Urinary bladder (tissue), 4 donors: ENCODE data around the gene SAG. TPM values are rescaled to one million over a fixed set of nuclear protein-coding genes. Genes with fewer than 3 reads are reported as not detected.

Experiments
- DNase-seq: peaks from one replicate; pipeline ENCODE4 v3.0.0-alpha.2; 2015; ENCODE audit errors: extremely low spot score
- H3K27ac ChIP-seq: one replicate; pipeline ENCODE4 v1.5.1; 2013; ENCODE audit warnings: low read depth, mild to moderate bottlenecking, moderate library complexity
- H3K36me3 ChIP-seq: one replicate; pipeline ENCODE4 v1.6.1; 2013; ENCODE audit warnings: mild to moderate bottlenecking, moderate library complexity; ENCODE audit not compliant: insufficient read depth
- H3K4me1 ChIP-seq: one replicate; pipeline ENCODE4 v1.6.1; 2013; ENCODE audit warnings: mild to moderate bottlenecking, moderate library complexity; ENCODE audit not compliant: insufficient read depth
- H3K4me3 ChIP-seq: one replicate; pipeline ENCODE4 v1.5.1; 2013; ENCODE audit warnings: low read depth, low read length
- WGBS: extraction: QIAGEN DNeasy Blood & Tissue Kit; methylation state at CpG from one replicate; pipeline ENCODE4 v1.1.7; 2013; 5-methylcytosine and 5-hydroxymethylcytosine counted together
- polyA plus RNA-seq: library from polyadenylated mRNA; stranded (reverse); fragments of 200-250 nt; gene quantifications from one replicate; pipeline ENCODE4 v1.2.3, GENCODE V29; 2013
- total RNA-seq: library from RNA; depleted of rRNA; stranded (reverse); fragments of >200 nt; gene quantifications from one replicate; pipeline ENCODE4 v1.2.3, GENCODE V29; 2014
- donor health status: healthy with polysubstance abuse.
- donor health status: healthy.

Gene SAG
- total and polyA plus RNA-seq, 2 donors, result 0.03 TPM; not detected in 1

GRCh38 chr2:233273120-233273519, 34.5 kb upstream of the SAG start:
- 94% methylated on average over 6 of the region's 6 CpGs for WGBS

GRCh38 chr2:233275223-233275622, 32.4 kb upstream of the SAG start:
- Histone ChIP-seq H3K4me1 (no peaks in the 10 kb centered on the region), H3K36me3 (peaks cover 7% of the 10 kb centered on the region), H3K4me3 (no peak overlapping the region), H3K27ac (no peak overlapping the region)
- WGBS, result 86% methylated on average over 4 of the region's 4 CpGs
- no peak for DNase-seq

More at GRCh38 chr2:233273120-233273519, 34.5 kb upstream of the SAG start:
- no peak for DNase-seq
- H3K4me3 ChIP-seq, result no peak overlapping the region
- no peaks in the 10 kb centered on the region for H3K4me1 ChIP-seq
- H3K36me3 ChIP-seq, result peaks cover 5% of the 10 kb centered on the region
- H3K27ac ChIP-seq, result no peak overlapping the region

GRCh38 chr2:233278921-233279320, 28.7 kb upstream of the SAG start:
- H3K27ac ChIP-seq, result no peak overlapping the region
- no peak overlapping the region for H3K4me3 ChIP-seq
- peaks cover 11% of the 10 kb centered on the region for H3K36me3 ChIP-seq
- no peak for DNase-seq
- no peaks in the 10 kb centered on the region for H3K4me1 ChIP-seq
- 94% methylated on average over 2 of the region's 2 CpGs for WGBS

GRCh38 chr2:233280114-233280693, 27.4 kb upstream of the SAG start:
- Histone ChIP-seq H3K4me3 (no peak overlapping the region), H3K4me1 (no peaks in the 10 kb centered on the region), H3K36me3 (peaks cover 9% of the 10 kb centered on the region), H3K27ac (no peak overlapping the region)
- DNase-seq, result no peak
- 58% methylated on average over 4 of the region's 4 CpGs for WGBS

- no peak overlapping the region for H3K27ac ChIP-seq
- no peak for DNase-seq
- H3K4me1 ChIP-seq, result no peaks in the 10 kb centered on the region
- 90% methylated on average over 4 of the region's 4 CpGs for WGBS
- H3K4me3 ChIP-seq, result no peak overlapping the region
- H3K36me3 ChIP-seq, result peaks cover 6% of the 10 kb centered on the region
These were observed 26.1 kb upstream of the SAG start for GRCh38 chr2:233281553-233281952.

GRCh38 chr2:233281992-233282603, 25.5 kb upstream of the SAG start:
- no peaks in the 10 kb centered on the region for H3K4me1 ChIP-seq
- 93% methylated on average over 6 of the region's 6 CpGs for WGBS
- no peak overlapping the region for H3K27ac ChIP-seq
- peaks cover 6% of the 10 kb centered on the region for H3K36me3 ChIP-seq
- no peak overlapping the region for H3K4me3 ChIP-seq
- DNase-seq, result no peak

GRCh38 chr2:233285921-233286320, 21.7 kb upstream of the SAG start:
- no peak overlapping the region for H3K27ac ChIP-seq
- DNase-seq, result no peak
- WGBS, result 85% methylated on average over 5 of the region's 5 CpGs
- no peak overlapping the region for H3K4me3 ChIP-seq
- peaks cover 4% of the 10 kb centered on the region for H3K36me3 ChIP-seq
- no peaks in the 10 kb centered on the region for H3K4me1 ChIP-seq

- Histone ChIP-seq H3K27ac (no peak overlapping the region), H3K4me3 (no peak overlapping the region), H3K4me1 (no peaks in the 10 kb centered on the region), H3K36me3 (no peaks in the 10 kb centered on the region)
- no peak for DNase-seq
- 95% methylated on average over 6 of the region's 6 CpGs for WGBS
These were observed 19.7 kb upstream of the SAG start for GRCh38 chr2:233287871-233288270.

- no peaks in the 10 kb centered on the region for H3K4me1 ChIP-seq
- WGBS, result 80% methylated on average over 5 of the region's 5 CpGs
- H3K4me3 ChIP-seq, result no peak overlapping the region
- DNase-seq, result no peak
- H3K27ac ChIP-seq, result no peak overlapping the region
- no peaks in the 10 kb centered on the region for H3K36me3 ChIP-seq
These were observed 19.0 kb upstream of the SAG start for GRCh38 chr2:233288663-233289062.

GRCh38 chr2:233289648-233290047, 18.0 kb upstream of the SAG start:
- H3K4me1 ChIP-seq, result no peaks in the 10 kb centered on the region
- no peak overlapping the region for H3K4me3 ChIP-seq
- no peak overlapping the region for H3K27ac ChIP-seq
- 90% methylated on average over 12 of the region's 12 CpGs for WGBS
- DNase-seq, result no peak
- H3K36me3 ChIP-seq, result no peaks in the 10 kb centered on the region

- Histone ChIP-seq H3K4me1 (no peaks in the 10 kb centered on the region), H3K27ac (no peak overlapping the region), H3K4me3 (no peak overlapping the region), H3K36me3 (no peaks in the 10 kb centered on the region)
- no peak for DNase-seq
- 90% methylated on average over 10 of the region's 10 CpGs for WGBS
These were observed 17.4 kb upstream of the SAG start for GRCh38 chr2:233290051-233290845.

GRCh38 chr2:233295891-233296290, 11.7 kb upstream of the SAG start:
- DNase-seq, result no peak
- Histone ChIP-seq H3K27ac (no peak overlapping the region), H3K36me3 (peaks cover 3% of the 10 kb centered on the region), H3K4me1 (no peaks in the 10 kb centered on the region), H3K4me3 (no peak overlapping the region)
- 80% methylated on average over 5 of the region's 5 CpGs for WGBS

- 87% methylated on average over 7 of the region's 7 CpGs for WGBS
- H3K4me3 ChIP-seq, result no peak overlapping the region
- H3K4me1 ChIP-seq, result no peaks in the 10 kb centered on the region
- H3K27ac ChIP-seq, result no peak overlapping the region
- peaks cover 3% of the 10 kb centered on the region for H3K36me3 ChIP-seq
- DNase-seq, result no peak
These were observed 10.5 kb upstream of the SAG start for GRCh38 chr2:233297076-233297475.

GRCh38 chr2:233300401-233300800, 7.2 kb upstream of the SAG start:
- H3K36me3 ChIP-seq, result peaks cover 3% of the 10 kb centered on the region
- no peaks in the 10 kb centered on the region for H3K4me1 ChIP-seq
- WGBS, result 53% methylated on average over 4 of the region's 4 CpGs
- no peak for DNase-seq
- no peak overlapping the region for H3K4me3 ChIP-seq
- no peak overlapping the region for H3K27ac ChIP-seq
